NOMO-1 treated with dmso at 0.1 percent for 144 hours (cell line): ENCODE data around the gene KAZN.

Source experiments
- DNase-seq: peaks from one replicate; lab custom pipeline; 2025; ENCODE audit not compliant: unreplicated experiment; lab: John Stamatoyannopoulos, UW

Gene KAZN

DNA sequence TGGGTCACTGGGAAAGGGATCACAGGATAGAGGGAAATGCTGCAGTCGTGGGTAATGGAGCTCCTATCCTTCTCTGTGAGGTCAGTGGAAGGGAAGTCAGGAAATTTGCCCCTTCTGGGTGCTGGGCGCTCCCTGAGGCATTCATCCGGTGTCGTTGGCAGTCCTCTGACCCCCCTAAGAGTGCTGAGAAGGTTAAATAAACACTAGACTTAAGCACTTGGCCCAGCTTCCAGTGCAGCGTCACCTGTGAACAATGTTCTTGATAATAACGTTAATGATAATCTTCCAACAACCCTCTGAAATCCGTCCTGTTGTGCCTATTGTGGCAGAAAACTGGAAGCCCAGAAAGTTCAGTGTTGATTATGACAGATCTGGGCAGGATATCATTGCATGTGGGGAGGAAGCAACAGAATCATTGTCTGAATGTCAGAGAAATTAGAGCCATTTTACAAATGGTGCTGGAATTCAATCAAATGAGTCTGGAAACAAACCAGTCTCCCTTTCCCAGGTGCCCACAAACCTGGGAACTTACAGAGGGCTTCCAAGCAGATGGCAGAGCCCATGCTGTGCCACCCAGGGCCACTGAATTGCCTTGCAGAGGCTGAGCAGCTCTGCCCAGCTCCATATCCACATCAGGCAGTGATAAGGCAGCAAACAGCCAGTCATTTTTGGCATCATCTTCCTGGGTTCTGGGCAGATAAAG lies 216.8 kb downstream of the KAZN start:
- no peak for DNase-seq

DNA sequence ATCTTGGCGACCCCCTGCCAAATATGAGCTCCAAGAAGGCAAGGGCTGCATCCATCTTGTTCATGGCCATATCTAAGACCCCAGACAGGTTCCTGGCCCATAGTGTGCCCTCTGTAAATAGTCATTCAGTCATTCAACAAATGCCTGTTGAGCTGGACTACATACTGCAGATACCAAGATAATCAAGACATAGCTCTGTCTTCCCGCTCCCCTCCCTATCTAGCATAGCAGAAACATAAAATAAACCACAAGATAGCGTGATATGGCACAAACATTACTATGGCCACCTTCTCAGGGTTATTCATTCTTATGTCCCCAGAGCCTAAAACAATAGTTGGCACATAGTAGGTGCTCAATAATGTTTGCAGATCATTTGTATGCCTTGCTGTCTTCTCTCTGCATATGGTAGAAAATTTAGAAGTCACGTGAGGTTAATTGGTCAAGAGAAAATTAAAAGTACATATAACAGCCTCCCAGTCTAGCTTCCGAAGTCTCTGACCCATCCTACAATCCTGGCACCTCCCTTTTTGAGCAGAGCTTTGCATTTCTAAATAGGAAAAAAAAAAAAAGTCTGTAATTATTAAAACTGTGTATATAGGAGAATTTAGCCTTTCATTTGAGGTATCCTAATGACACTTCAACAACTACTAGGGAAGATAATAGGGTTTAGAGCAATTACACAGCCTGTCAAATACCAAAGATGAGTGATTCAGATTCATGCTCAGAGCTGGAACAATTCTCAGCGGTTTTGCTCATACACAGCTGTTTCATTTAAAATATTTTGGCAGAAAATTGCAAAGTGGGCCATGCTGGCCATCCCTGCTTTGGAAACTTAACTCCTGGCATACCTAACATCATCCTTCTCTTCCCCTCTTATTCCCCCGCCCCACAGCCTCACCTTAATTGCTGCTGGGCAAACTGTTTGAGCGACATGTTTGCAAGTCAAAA lies 219.0 kb downstream of the KAZN start:
- no peak for DNase-seq

DNA sequence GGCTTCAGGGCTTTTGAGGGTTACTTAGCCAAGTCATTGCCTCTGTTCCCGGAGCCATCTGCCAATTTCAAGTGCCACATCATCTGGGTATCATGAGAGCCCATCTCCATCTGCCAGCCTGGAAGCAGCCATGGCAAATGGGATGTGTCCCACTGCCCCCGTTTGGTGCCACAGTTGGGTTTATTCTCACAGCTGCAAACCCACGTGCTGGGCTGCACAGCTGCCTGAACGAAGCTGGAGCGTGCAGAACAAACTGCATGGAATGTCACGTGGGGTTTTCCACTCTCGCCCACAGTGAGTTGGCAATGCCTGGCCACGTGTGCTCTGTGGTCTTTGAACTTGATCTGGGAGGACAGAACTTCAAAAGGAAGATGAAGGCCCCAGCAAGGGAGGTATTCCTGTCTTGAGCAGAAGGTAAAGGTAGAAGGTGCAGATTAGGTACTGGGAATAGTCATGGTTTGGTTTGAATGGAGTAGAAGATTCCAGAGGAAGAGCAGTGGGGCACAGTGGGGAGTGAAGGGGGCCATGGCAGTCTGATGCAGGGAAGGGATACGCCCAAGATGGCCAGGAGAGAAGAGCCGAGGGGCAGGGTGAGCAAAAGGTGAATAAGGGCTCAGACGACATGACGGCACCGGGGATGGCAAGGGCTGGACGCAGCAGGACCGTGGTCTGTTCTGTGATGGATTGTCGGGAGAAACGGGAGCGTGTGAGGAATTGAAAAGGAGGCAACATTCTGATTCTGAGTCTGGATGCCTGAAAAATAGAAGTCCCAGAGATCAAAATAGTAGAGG lies 222.0 kb downstream of the KAZN start:
- DNase-seq: no peak

DNA sequence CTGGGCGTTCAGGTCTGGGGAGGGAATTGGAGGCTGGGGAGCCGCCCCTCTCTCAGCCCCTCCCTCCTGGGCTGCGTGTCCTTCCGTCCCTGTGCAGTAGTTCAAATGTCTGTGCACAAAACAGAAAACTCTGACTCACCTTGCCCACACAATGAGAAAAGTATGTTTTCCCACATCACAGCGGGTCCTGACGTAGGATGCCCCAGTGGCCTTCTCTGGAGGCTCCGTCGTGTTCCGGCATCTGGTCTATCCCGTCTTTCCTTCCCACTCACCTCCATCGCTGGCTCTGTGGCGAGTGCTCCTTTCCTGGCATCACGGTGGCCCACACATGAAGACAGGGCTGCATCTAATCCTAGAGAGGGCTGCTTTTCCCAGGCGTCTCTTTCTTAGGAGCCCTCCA lies 224.0 kb downstream of the KAZN start:
- no peak for DNase-seq

DNA sequence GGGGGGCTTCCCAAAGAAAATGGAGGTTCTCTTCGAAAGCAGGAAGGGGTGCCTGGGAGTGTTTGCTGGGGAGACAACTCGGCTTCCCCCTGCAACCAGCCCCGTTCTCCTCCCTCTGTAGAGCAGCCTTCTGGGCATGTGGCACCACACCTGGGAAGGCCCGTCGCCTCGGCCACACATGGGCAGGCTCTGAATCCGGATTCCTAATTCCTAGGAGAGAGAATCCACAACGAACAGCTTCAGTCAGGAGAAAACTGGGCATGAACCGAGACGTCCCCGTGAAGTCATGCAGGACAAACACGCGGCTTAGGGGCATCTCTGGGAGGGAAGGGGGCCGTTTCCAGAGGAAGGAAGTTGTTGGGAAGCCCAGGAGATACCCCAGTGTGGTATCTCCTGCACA lies 224.5 kb downstream of the KAZN start:
- DNase-seq: no peak

DNA sequence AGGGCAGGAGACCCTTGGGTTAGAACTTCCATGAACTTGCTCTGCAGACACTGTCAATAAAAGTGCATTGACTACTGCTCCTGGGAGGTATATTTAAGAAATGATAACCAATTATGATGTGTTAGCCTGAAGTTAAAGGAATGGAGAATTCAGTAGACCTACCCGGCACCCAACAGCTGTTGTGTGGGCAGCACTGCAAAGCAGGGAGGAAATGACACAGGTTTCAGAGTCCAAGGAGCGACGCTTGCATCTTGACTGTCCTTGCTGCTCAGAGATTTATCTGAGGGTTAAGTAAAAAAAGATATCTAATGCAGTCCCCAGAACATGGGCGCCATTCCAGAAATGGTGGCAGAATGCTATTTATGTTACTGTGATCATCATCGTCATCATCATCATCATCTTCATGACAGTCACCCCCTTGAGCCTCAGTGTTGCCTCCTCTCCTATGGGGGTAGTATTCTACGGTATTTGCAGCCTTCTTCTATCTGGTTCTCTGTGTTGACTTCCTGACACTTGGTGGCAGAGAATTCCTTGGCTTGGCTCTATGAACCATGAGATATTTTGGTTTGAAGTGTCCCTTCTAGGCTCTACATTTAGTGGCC lies 225.9 kb downstream of the KAZN start:
- DNase-seq: no peak

DNA sequence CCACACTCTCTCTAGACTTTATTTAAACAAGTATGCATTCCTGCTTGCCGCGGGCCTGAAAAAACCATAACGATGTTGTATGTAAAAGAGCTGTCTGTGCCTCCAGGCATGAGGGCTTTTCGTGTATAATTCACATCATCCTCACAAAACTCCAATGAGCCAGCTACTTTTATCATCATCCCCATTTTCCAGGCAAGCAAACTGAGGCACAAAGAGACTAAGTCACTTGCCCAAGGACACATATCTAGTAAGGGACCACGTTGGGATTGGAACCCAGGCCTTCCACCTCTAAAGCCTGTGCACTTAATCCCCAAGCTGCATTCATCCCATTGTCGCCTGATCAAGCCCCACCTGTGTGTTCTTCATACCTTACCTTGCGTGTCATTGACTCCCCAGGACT lies 226.9 kb downstream of the KAZN start:
- DNase-seq: no peak

DNA sequence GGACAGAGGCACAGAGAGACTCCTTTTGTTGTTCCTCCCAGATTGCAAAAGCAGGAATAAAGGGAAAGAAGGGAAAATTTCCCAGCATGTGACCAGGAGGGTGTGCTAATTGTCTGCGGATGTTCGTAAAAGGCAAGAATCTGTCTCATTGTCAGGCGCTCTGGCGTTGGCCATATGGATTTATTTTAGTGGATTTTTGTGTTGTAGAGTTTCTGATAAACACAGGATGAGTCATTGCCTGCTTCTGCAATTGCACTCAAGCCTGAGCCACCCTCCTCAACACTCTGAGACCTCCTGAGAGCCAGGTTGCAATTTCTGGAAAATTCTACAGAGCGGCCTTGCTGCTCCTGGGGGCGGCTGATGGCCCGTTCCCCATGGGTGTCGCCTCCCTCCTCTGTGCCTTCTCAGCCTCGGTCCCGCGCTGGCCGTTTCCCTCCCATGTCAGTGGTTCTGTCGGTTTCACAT lies 227.7 kb downstream of the KAZN start:
- DNase-seq: no peak

DNA sequence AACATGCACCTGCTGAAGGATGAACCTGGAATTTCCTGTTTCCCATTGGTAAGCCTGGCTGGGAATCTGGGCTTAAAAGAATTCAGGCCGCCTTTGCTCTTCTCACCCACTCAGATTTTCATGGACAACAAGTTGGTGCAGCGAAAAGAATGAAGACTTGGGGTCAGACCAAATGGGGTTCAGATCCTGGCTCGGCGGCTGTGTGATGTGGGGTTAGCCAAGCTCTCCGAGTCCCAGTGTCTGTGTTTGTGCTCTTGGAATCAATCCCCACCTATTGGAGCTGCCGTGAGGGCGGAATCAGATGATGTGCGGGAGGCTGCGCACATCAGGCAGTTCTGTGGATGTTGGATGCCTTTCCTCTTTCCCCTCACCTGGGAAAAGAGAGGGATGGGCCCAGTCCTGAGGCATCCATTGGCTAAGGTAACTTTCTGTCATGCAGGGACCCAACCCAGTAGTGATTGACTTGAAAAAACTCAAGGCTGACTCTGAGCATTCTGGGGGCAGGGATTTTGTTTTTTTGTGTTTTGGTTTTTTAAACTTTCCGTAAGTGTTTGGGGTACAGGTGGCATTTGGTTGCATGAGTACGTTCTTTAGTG lies 228.3 kb downstream of the KAZN start:
- DNase-seq: no peak

DNA sequence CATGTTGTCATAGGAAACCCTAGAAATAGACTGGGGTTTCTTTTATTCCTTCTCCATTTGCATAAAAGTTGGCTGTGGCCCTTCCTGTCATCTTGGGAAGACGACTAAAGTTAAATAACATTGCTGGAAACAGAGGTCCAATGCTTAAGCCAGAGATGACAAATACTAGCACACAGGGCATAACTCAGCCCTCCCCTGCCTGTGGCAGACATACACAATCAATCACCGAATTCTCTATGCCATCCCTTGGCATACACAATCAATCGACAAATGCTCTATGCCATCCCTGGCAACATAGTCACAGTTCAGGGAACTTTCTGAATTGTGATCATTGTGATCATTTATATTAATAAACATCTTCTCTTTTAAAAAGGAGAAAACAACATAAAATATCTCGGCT lies 229.4 kb downstream of the KAZN start:
- DNase-seq: no peak

DNA sequence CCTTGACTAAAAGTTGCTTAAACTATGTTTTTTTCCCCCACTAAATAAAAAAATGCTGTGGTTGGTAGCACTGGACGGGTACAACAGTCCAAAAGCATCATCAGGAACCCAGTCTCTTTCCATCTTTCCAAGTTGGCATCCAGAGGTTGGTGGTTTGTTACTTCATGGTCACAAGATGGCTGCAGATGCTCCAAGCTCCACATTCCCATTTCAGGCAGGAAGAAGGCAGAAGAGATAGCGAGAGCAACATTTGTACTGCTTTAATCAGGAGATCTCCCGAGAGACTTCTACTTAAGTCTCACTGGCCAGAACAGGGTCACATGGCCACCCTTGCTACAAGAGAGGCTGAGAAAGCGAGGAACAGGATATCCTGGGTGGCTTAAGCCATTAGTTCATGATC lies 230.2 kb downstream of the KAZN start:
- DNase-seq: no peak

DNA sequence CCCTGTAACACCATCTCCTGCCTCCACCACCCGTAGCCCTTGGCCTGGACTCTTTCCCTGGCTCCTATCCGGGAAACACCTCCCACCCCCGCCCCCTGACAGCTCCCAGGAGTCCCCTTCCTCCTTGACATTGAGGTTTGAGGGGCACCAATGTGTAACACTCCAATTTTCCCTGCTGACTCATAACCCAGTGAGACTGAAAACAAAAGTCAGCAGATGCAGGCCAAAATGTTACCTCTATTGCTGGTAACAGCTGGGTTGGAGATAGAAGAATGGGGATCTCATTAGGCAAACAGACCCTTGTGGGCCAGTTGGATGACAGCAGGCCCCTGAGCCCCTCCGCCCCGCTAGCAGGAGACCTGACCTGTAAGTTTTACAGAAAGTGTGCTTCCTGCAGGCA lies 237.2 kb downstream of the KAZN start:
- no peak for DNase-seq

DNA sequence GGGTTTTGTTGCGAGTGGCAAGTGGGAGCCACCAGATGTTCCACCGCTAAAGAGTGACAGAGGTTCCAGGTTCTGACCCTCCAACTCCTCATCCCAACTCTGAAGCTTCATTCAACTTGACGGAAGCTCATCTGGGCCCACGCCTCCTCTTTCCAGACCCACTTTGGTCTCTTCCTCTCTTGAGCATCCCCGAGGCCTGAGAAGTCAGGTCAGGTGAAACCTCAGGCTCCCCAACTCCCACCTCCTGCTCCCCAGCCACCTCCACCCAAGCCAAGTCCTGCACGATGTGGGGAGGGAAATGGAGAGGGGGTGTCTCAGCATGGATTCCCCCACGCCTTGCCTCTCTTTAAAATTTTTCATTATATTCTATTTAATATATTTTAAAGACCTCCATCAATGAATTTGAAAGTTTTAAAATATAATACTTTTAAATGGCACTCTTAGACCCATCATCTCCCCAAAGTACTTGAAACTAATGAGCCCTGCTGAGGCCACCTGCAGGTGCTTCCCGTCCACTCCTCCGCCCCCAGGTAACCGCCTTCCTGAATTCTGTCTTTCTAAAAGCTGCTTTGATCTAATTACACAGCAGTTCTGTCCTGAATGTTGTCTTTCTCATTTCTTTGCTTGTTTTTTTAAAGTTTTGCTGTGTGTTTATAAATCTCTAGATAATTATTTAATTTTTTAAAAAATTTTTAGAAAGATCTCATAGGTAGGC lies 238.1 kb downstream of the KAZN start:
- DNase-seq: no peak

DNA sequence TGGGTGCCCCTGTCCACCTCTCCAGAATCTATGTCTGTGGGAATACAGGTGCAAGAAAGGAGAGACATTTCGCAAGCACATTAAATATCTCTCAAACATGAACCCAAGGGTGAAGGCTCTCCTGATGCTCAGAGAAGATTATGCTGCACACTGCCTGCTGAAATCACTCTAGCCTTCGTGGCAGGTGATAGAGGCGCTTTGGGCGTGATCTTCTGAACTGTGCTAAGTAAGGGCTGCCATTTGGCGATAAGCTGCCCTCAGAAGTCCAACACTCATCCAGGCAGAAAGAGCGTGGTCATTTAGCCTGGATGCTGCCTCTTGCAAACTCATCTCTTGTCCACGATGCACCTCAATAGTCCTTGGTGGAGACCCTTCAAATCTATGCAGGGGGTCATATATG lies 241.9 kb downstream of the KAZN start:
- DNase-seq: no peak

DNA sequence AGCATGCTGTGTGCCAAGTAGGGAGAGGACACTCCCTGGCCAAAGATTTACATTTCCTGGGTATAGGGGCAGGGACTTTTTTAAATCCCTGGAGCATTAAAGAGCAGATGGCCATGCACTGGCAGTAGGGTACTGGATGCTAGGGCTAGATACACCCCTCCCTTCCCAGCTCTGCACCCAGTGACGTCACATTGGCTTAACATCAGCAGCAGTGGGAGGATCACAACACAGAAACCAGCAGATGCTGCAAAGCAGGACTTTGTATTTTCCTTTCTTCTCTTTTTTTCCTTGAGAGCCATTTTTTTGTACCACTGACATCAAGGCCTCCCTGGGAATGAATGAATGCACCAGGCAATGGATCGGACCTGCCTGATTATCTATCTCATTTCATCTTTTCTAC lies 243.0 kb downstream of the KAZN start:
- DNase-seq: no peak

DNA sequence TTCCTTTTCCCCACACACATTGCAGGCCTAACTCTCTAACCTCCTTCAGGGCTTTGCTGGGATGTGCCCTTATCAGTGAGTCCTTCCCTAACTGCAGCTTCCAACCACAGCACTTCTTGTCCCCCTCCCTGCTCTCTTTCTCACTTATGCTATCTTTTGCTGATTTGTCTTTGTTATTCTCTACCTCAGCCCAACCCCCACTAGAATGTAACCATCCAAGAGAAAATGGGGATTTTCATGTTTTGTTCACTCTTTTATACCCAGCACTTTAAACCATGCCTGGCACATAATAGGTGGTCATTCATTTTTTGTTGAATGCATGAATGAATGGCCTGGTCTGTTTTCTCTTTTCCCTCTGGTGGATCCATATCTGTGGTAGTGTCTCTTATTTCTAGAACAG lies 243.5 kb downstream of the KAZN start:
- DNase-seq: no peak

DNA sequence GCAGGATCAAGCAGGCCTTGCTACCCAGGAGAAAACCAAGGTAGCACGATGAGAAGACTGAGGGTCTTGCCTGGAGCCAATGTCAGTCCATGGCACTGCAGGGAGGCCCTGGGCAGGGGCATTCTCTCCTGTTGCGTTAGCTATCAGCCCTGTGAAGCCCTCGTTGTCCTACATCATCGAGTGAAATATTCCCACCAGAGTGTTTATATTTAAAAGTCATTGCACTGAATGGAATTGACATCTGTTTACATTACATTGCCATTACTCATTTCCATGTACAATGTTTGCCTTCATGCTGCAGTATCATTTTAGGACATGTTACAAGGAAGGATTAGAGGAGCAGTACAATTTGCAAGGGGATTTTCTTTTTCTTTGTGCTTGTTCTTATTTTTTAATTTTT lies 243.9 kb downstream of the KAZN start:
- DNase-seq: no peak

DNA sequence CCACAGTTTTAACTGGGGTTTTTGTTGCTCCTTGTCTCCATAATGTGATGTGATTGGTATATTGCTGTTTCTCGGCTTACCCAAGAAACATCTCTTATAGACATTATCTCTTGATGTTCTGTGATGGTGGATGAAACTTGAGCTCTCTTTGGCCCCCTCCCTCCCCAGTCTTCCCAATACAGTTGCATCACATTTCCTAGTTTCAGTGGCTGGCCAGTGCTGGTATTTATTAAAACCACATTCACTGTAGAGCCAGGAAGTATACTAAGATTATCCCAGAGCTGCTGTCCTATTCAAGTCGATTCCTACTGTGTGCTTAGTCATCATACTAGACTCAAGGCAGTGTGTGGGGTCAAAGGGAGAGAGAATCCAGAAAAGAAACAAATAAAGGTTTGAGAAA lies 244.4 kb downstream of the KAZN start:
- DNase-seq: no peak

DNA sequence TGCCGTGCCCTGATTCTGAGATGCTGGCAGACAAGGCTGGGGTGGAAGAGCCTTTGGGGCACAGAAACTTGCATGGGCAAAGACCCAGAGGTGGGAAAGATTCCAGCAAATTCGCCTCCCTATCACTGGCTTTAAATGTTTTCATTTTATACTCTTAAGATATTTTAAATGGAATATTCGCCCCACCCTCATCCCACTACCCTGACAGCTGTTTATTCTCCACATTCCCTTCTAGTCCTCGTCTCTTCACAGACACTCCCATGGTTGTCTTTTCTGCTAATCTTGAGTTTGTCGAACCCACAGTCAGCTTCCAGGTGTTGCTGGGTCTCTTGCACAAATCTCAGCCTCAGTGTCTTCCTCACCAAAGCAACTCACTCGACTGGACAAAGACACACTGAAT lies 245.0 kb downstream of the KAZN start:
- DNase-seq: no peak

DNA sequence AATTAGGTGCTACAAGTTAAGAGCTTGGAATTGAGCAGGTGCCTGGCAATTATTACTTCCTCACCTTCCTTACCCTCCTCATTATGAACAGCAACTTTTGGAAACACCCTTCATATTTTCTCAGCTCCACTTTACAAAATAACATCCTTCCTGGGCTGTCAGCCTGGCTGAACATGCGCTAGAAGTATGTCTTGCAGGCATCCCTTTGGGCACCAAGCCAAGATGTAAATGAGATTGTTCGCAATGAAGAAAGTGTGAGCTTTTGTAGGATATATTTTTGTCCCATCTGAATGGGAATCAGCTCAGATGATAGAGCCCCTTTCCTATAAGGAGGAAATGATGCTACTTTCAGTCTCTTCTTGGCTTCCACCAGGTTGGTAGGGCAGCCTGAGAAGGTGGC lies 245.9 kb downstream of the KAZN start:
- DNase-seq: no peak
